Panc1 (cell line): ENCODE data around the gene SRRM4. TPM values are rescaled to one million over a fixed set of nuclear protein-coding genes. Genes with fewer than 3 reads are reported as not detected.

ENCODE experiments used
- ATAC-seq: fragments of 200-7000 bp; cut with Tn5 transposase; 2 replicates; pipeline ENCODE4 v1.9.1; 2020; ENCODE audit warnings: mild to moderate bottlenecking, moderate library complexity
- BruUV-seq: library from RNA; stranded (reverse); fragments of 400-500 nt; replicated peaks from 2 replicates; lab custom pipeline; 2021; lab: Mats Ljungman, UMichigan
- CTCF ChIA-PET: fragments of 300-600 bp; sonication (Branson Sonifier 250); formaldehyde crosslinking; loops from one replicate; lab custom pipeline; 2022; ENCODE audit warnings: antibody characterized with exemption; lab: Charles Lee
- POLR2A ChIA-PET: fragments of 300-600 bp; sonication (Branson Sonifier 250); formaldehyde crosslinking; loops from one replicate; lab custom pipeline; 2022; ENCODE audit warnings: antibody characterized with exemption; lab: Charles Lee
- DNase-seq: peaks from one replicate; pipeline ENCODE4 v3.0.0-alpha.2; 2010; ENCODE audit warnings: low read depth, low spot score
- H3K27ac ChIP-seq: 2 replicates; pipeline ENCODE4 v1.5.1; 2011; ENCODE audit warnings: mild to moderate bottlenecking, low read length, inconsistent platforms
- H3K27me3 ChIP-seq: fragments of 200-500 bp; sonication (Bioruptor generic); 2 replicates; pipeline ENCODE4 v1.6.0; 2014; ENCODE audit warnings: low read length, inconsistent platforms; ENCODE audit not compliant: control insufficient read depth, insufficient read depth
- H3K36me3 ChIP-seq: fragments of 200-500 bp; sonication (Bioruptor generic); 2 replicates; pipeline ENCODE4 v1.5.1; 2014; ENCODE audit warnings: inconsistent platforms, mild to moderate bottlenecking, low read length, moderate library complexity; ENCODE audit not compliant: control insufficient read depth, insufficient read depth
- H3K4me1 ChIP-seq: 2 replicates; pipeline ENCODE4 v1.5.1; 2011; ENCODE audit warnings: inconsistent platforms, mild to moderate bottlenecking, low read length, moderate library complexity; ENCODE audit not compliant: control insufficient read depth, insufficient read depth
- H3K4me3 ChIP-seq, 2 experiments: 2 replicates each; pipeline ENCODE4 v1.5.1; 2011 to 2012; ENCODE audit warnings: low read depth in 2 of 2, low read length in 2 of 2, mild to moderate bottlenecking in 2 of 2, inconsistent platforms in 1 of 2, moderate library complexity in 1 of 2
- H3K9me3 ChIP-seq: fragments of 200-500 bp; sonication (Bioruptor generic); 2 replicates; pipeline ENCODE4 v1.5.1; 2014; ENCODE audit warnings: low read depth, mild to moderate bottlenecking, inconsistent platforms, low read length, moderate library complexity; ENCODE audit not compliant: control insufficient read depth, insufficient read depth
- POLR2AphosphoS5 ChIP-seq: IDR thresholded peaks from 2 replicates; pipeline ENCODE4 v1.6.1; 2012; ENCODE audit warnings: mild to moderate bottlenecking, low read depth, low read length, moderate library complexity
- SIN3A ChIP-seq: IDR thresholded peaks from 2 replicates; pipeline ENCODE4 v1.6.1; 2012; ENCODE audit warnings: low read depth, mild to moderate bottlenecking, low read length, moderate library complexity, borderline replicate concordance; ENCODE audit not compliant: insufficient read depth
- TCF7L2 ChIP-seq: IDR thresholded peaks from 2 replicates; pipeline ENCODE4 v1.6.1; 2011; ENCODE audit warnings: mild to moderate bottlenecking, low read depth, low read length, inconsistent platforms
- in situ Hi-C: cut with HindIII; loops from 2 replicates; pipeline ENCODE4 v1.10.0; 2016; ENCODE audit warnings: low sequenced_read_pairs, low pct_unique_long_range_greater_than_20kb
- intact Hi-C: fragments of 100-400 bp; cut with micrococcal nuclease; formaldehyde crosslinking; loops from one replicate; pipeline ENCODE4 v1.10.0; 2022; ENCODE audit not compliant: unreplicated experiment
- total RNA-seq: library from RNA; stranded (reverse); gene quantifications from one replicate; pipeline ENCODE4 v1.2.1, GENCODE V29; 2021; ENCODE audit not compliant: unreplicated experiment
- TF ChIP-seq, protein P1 (sequence below), 2 experiments: IDR thresholded peaks; 2 replicates each; pipeline ENCODE4 v1.6.1; 2011 to 2012; ENCODE audit warnings: low read depth in 2 of 2, control low read depth in 1 of 2, low read length in 1 of 2, mild to moderate bottlenecking in 1 of 2, moderate library complexity in 1 of 2; ENCODE audit not compliant: insufficient read depth in 1 of 2
- TF ChIP-seq, protein P2 (sequence below): fragments of 450-650 bp; IDR thresholded peaks from 2 replicates; pipeline ENCODE4 v1.5.1; 2017; ENCODE audit warnings: mild to moderate bottlenecking

SRRM4 gene
- total RNA-seq, 1 experiment from 2014 or later: not detected

DNA sequence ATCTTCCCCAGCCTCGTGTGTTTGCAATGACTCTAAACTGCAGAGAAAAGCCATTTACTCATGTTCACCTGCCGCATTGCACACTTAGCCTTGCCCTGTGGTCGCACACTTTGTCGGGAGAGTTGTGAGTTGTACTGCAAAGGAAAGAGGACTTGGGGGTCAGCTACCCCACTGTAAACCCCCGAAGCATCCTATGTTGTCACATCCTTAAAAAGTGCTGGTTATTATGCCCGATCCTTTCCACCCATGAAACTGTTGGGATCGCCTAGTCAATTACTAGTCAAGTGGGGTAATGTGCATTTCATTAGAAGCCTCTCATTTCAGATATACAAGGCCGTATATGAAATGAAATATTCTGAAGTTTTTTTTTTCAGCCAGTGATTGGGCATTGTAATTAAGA lies 98.2 kb downstream of the SRRM4 start:
- no peak for ATAC-seq
- ChIA-PET POLR2A (no interaction called here), CTCF (interaction anchor here (0.6 kb wide), 1 partner anchor 333 kb away, joined by 4 read pairs; no protein-coding TSS in a partner anchor)
- Histone ChIP-seq H3K27me3 (peaks cover 8% of the 10 kb centered on the region), H3K4me1 (no peaks in the 10 kb centered on the region), H3K9me3 (no peaks in the 10 kb centered on the region), H3K4me3 (no peak overlapping the region), H3K27ac (no peak overlapping the region), H3K36me3 (no peaks in the 10 kb centered on the region)
- intact Hi-C loops: no loop called here
- TF ChIP-seq, protein P1, sequence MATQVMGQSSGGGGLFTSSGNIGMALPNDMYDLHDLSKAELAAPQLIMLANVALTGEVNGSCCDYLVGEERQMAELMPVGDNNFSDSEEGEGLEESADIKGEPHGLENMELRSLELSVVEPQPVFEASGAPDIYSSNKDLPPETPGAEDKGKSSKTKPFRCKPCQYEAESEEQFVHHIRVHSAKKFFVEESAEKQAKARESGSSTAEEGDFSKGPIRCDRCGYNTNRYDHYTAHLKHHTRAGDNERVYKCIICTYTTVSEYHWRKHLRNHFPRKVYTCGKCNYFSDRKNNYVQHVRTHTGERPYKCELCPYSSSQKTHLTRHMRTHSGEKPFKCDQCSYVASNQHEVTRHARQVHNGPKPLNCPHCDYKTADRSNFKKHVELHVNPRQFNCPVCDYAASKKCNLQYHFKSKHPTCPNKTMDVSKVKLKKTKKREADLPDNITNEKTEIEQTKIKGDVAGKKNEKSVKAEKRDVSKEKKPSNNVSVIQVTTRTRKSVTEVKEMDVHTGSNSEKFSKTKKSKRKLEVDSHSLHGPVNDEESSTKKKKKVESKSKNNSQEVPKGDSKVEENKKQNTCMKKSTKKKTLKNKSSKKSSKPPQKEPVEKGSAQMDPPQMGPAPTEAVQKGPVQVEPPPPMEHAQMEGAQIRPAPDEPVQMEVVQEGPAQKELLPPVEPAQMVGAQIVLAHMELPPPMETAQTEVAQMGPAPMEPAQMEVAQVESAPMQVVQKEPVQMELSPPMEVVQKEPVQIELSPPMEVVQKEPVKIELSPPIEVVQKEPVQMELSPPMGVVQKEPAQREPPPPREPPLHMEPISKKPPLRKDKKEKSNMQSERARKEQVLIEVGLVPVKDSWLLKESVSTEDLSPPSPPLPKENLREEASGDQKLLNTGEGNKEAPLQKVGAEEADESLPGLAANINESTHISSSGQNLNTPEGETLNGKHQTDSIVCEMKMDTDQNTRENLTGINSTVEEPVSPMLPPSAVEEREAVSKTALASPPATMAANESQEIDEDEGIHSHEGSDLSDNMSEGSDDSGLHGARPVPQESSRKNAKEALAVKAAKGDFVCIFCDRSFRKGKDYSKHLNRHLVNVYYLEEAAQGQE (IDR thresholded peaks at IDR 0.05; ENCODE audit: insufficient read depth in 1 of 2, low read depth in 2 of 2, low read length in 1 of 2): no peak
- TF ChIP-seq, protein P2, sequence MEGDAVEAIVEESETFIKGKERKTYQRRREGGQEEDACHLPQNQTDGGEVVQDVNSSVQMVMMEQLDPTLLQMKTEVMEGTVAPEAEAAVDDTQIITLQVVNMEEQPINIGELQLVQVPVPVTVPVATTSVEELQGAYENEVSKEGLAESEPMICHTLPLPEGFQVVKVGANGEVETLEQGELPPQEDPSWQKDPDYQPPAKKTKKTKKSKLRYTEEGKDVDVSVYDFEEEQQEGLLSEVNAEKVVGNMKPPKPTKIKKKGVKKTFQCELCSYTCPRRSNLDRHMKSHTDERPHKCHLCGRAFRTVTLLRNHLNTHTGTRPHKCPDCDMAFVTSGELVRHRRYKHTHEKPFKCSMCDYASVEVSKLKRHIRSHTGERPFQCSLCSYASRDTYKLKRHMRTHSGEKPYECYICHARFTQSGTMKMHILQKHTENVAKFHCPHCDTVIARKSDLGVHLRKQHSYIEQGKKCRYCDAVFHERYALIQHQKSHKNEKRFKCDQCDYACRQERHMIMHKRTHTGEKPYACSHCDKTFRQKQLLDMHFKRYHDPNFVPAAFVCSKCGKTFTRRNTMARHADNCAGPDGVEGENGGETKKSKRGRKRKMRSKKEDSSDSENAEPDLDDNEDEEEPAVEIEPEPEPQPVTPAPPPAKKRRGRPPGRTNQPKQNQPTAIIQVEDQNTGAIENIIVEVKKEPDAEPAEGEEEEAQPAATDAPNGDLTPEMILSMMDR: no peak
- no peak for TF ChIP-seq POLR2AphosphoS5
- no peak for TF ChIP-seq SIN3A
- TF ChIP-seq TCF7L2: no peak
- no peak for DNase-seq
- no TSS peak for BruUV-seq
- in situ Hi-C loops: no loop called here

DNA sequence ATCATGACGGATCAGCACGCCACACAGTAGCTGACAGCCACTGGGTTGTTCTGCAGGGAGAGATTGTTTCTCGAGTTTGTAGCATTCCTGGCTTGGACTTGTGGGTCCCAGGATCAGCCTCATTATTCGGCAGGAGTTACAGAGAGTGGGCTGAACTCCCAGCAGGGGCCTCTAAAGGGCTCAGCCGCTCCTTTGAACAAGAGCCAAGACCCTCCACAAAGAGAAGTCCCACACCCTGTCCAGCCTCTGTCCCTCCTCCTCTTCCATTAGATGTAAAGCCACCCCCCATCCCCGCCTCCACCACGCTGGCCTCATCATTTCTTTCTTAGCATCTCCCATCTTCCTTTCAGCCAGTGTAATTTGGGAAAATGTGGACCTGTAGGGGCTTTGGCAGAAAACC lies 100.7 kb downstream of the SRRM4 start:
- Histone ChIP-seq H3K27ac (no peak overlapping the region), H3K4me3 (no peak overlapping the region), H3K9me3 (no peaks in the 10 kb centered on the region), H3K4me1 (no peaks in the 10 kb centered on the region), H3K36me3 (no peaks in the 10 kb centered on the region), H3K27me3 (peaks cover 8% of the 10 kb centered on the region)
- POLR2A ChIA-PET: no interaction called here
- ATAC-seq (no peak), DNase-seq (no peak)
- intact Hi-C loops: no loop called here
- CTCF ChIA-PET: no interaction called here
- TF ChIP-seq, protein P1 (IDR thresholded peaks at IDR 0.05; ENCODE audit: insufficient read depth in 1 of 2, low read depth in 2 of 2, low read length in 1 of 2): no peak
- TF ChIP-seq TCF7L2 (no peak), SIN3A (no peak), POLR2AphosphoS5 (no peak)
- TF ChIP-seq, protein P2: no peak
- in situ Hi-C loops: no loop called here
- BruUV-seq: no TSS peak
